Neuronal stem cell (in vitro differentiated cells): ENCODE results near the gene SLC16A3.
"Not testable (repeated sequence)": the region's sequence is repeated elsewhere in the genome, so short reads cannot be mapped to it uniquely, and the experiment has no call there.

Experiments
- DNase-seq: peaks from one replicate; pipeline ENCODE4 v3.0.0-alpha.2; 2013; ENCODE audit warnings: low spot score
- H2AFZ ChIP-seq: one replicate; pipeline ENCODE4 v1.6.1; 2013; ENCODE audit warnings: mild to moderate bottlenecking, low read length, inconsistent platforms
- H2AK5ac ChIP-seq: 2 replicates; pipeline ENCODE4 v1.6.1; 2013; ENCODE audit warnings: low read depth, mild to moderate bottlenecking, inconsistent platforms, low read length, moderate library complexity, mixed read lengths
- H2BK120ac ChIP-seq: 2 replicates; pipeline ENCODE4 v1.6.1; 2013; ENCODE audit warnings: low read depth, mild to moderate bottlenecking, inconsistent platforms, low read length, moderate library complexity, mixed read lengths
- H2BK12ac ChIP-seq: one replicate; pipeline ENCODE4 v1.6.1; 2013; ENCODE audit warnings: low read length, inconsistent platforms
- H2BK15ac ChIP-seq: 2 replicates; pipeline ENCODE4 v1.6.1; 2013; ENCODE audit warnings: mild to moderate bottlenecking, low read length, inconsistent platforms, mixed read lengths
- H2BK5ac ChIP-seq: one replicate; pipeline ENCODE4 v1.6.1; 2013; ENCODE audit warnings: inconsistent platforms, mild to moderate bottlenecking, low read length, moderate library complexity
- H3K14ac ChIP-seq: one replicate; pipeline ENCODE4 v1.6.1; 2013; ENCODE audit warnings: low read length, inconsistent platforms
- H3K18ac ChIP-seq: 2 replicates; pipeline ENCODE4 v1.6.1; 2013; ENCODE audit warnings: low read length, inconsistent platforms
- H3K23ac ChIP-seq: 2 replicates; pipeline ENCODE4 v1.6.1; 2013; ENCODE audit warnings: low read depth, mild to moderate bottlenecking, mixed read lengths, low read length, inconsistent platforms; ENCODE audit not compliant: poor library complexity
- H3K27ac ChIP-seq: replicated peaks from 3 replicates; pipeline ENCODE4 v1.5.1; 2013; ENCODE audit warnings: low read length, inconsistent platforms
- H3K27me3 ChIP-seq, 3 experiments: 2 replicates each; pipeline ENCODE4 v1.6.1; 2013; ENCODE audit warnings: low read length in 3 of 3, mild to moderate bottlenecking in 2 of 3, inconsistent platforms in 1 of 3, low read depth in 1 of 3, mixed read lengths in 1 of 3, moderate library complexity in 1 of 3; ENCODE audit not compliant: control insufficient read depth in 3 of 3, insufficient read depth in 3 of 3
- H3K36me3 ChIP-seq, 2 donors: replicated peaks in 1 of 2; 2 replicates each; pipeline ENCODE4 v1.6.1; 2013; ENCODE audit warnings: low read length in 2 of 2; ENCODE audit not compliant: control insufficient read depth in 2 of 2, insufficient read depth in 2 of 2
- H3K4ac ChIP-seq: 2 replicates; pipeline ENCODE4 v1.6.1; 2013; ENCODE audit warnings: inconsistent platforms, mild to moderate bottlenecking, low read length, moderate library complexity
- H3K4me1 ChIP-seq, 2 donors: 1 replicate in 1 of 2; 2 replicates in 1 of 2; pipeline ENCODE4 v1.6.1; 2013; ENCODE audit warnings: low read length in 2 of 2, low read depth in 1 of 2; ENCODE audit not compliant: control insufficient read depth in 2 of 2, insufficient read depth in 1 of 2
- H3K4me2 ChIP-seq: one replicate; pipeline ENCODE4 v1.6.1; 2013; ENCODE audit warnings: mild to moderate bottlenecking, low read length, inconsistent platforms; ENCODE audit not compliant: insufficient read depth, poor library complexity, severe bottlenecking
- H3K4me3 ChIP-seq, 2 donors: 2 replicates each; pipeline ENCODE4 v1.5.1; 2013; ENCODE audit warnings: low read length in 2 of 2, mild to moderate bottlenecking in 2 of 2, inconsistent platforms in 1 of 2, moderate library complexity in 1 of 2
- H3K79me1 ChIP-seq: one replicate; pipeline ENCODE4 v1.6.1; 2013; ENCODE audit warnings: low read depth, mild to moderate bottlenecking, inconsistent platforms, low read length, moderate library complexity
- H3K9ac ChIP-seq: one replicate; pipeline ENCODE4 v1.6.1; 2013; ENCODE audit warnings: mild to moderate bottlenecking, low read depth, low read length, inconsistent platforms; ENCODE audit not compliant: poor library complexity
- H3K9me3 ChIP-seq, 2 donors: replicated peaks in 1 of 2; 2 replicates each; pipeline versions ENCODE3 to v1.6.1; 2013; ENCODE audit warnings: low read length in 2 of 2, mild to moderate bottlenecking in 2 of 2, inconsistent platforms in 1 of 2, low read depth in 1 of 2, mixed read lengths in 1 of 2, moderate library complexity in 1 of 2; ENCODE audit not compliant: control insufficient read depth in 2 of 2, insufficient read depth in 1 of 2
- H4K8ac ChIP-seq: one replicate; pipeline ENCODE4 v1.6.1; 2013; ENCODE audit warnings: low read depth, mild to moderate bottlenecking, inconsistent platforms, low read length, moderate library complexity
- H4K91ac ChIP-seq: one replicate; pipeline ENCODE4 v1.6.1; 2013; ENCODE audit warnings: low read length, low read depth, mild to moderate bottlenecking, inconsistent platforms; ENCODE audit not compliant: poor library complexity
- WGBS, 2 donors: extraction: QIAGEN DNeasy Blood & Tissue Kit; methylation state at CpG; one replicate each; pipeline ENCODE4 v1.1.7; 2013; ENCODE audit warnings: missing lambda C conversion rate in 2 of 2, mixed read lengths in 1 of 2; ENCODE audit not compliant: insufficient read length in 2 of 2, insufficient replicate concordance in 1 of 2; ENCODE audit errors: extremely low coverage in 2 of 2; 5-methylcytosine and 5-hydroxymethylcytosine counted together

The SLC16A3 gene

DNA sequence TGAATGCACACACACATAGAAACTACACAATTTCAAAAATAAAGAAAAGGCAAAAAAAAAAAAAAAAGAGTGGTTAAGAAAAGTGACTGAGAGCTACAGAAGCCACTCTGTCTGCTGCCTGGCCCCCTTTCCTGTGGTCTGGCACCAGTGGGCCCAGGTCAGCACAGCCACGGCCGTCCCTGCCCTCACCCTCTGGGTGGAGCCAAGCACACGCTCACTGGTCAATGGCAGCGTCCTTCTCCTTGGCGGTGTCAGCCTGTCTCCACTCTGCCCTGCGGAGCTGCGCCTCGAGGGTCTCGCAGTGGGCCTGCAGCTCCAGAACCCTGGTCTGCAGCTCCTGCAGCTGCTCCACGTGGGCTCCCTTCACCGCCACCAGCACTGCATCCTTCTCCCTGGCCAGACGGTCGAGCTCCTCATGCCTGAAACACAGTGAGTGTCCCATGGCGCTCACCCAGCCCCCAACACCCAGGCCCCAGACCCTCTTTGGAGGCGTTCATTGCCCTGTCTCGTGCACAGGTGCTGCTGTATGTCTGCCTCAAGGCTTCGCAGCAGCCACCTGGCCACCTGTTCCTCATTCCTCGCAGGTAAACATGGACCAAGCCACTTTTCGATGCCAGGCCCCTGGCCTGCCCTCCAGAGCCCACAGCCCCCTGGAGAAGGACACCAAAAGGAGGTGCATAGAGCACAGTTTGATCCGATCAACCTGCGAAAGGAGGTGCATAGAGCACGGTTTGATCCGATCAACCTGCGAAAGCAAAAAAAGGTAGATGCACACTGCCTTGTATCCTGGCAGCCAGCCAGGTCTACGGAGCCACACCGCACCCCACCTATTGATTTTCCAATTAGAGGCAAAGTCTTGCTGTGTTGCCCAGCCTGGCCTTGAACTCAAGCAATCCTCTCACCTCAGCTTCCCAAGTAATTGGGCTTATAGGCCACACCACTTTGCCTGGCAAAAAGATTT lies 40.6 kb upstream of the SLC16A3 start:
- Histone ChIP-seq H3K27me3 (no peaks in the 10 kb centered on the region), H3K23ac (peak overlapping the region; percentile 83), H2BK5ac (peak overlapping the region; percentile 72), H3K27ac (no peak overlapping the region), H3K14ac (peak overlapping the region; percentile 14), H3K4me2 (no peak overlapping the region), H2AFZ (no peak overlapping the region), H3K4me3 (no peak overlapping the region), H3K9ac (no peak overlapping the region), H3K79me1 (no peaks in the 10 kb centered on the region), H3K9me3 (peaks cover 0 to 2% of the 10 kb centered on the region in 2 donors), H4K8ac (no peak overlapping the region), H3K4me1 (no peaks in the 10 kb centered on the region), H3K4ac (no peak overlapping the region), H3K18ac (no peak overlapping the region), H3K36me3 (peaks cover 22 to 66% of the 10 kb centered on the region in 2 donors), H2BK12ac (no peak overlapping the region), H2BK120ac (no peak overlapping the region), H2AK5ac (no peak overlapping the region), H2BK15ac (no peak overlapping the region), H4K91ac (no peak overlapping the region)
- WGBS, 2 donors, result no CpG with 5 or more reads among the region's 26 CpGs
- no peak for DNase-seq

DNA sequence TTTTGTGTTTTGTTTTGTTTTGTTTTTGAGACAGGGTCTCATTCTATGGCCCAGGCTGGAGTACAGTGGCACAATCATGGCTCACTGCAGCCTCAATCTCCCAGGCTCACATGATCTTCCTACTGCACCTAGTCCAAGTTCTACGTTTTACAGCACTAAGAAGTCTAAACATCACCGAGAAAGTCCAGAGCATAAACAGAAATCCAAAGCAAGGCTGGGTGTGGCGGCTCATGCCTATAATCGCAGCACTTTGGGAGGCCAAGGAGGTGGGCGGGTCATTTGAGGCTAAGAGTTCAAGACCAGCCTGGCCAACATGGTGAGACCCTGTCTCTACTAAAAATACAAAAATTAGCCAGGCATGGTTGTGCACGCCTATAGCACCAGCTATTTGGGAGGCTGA lies 35.8 kb upstream of the SLC16A3 start:
- not testable (repeated sequence) for H3K4me1 ChIP-seq
- no CpG with 5 or more reads among the region's 6 CpGs for WGBS, 2 donors

DNA sequence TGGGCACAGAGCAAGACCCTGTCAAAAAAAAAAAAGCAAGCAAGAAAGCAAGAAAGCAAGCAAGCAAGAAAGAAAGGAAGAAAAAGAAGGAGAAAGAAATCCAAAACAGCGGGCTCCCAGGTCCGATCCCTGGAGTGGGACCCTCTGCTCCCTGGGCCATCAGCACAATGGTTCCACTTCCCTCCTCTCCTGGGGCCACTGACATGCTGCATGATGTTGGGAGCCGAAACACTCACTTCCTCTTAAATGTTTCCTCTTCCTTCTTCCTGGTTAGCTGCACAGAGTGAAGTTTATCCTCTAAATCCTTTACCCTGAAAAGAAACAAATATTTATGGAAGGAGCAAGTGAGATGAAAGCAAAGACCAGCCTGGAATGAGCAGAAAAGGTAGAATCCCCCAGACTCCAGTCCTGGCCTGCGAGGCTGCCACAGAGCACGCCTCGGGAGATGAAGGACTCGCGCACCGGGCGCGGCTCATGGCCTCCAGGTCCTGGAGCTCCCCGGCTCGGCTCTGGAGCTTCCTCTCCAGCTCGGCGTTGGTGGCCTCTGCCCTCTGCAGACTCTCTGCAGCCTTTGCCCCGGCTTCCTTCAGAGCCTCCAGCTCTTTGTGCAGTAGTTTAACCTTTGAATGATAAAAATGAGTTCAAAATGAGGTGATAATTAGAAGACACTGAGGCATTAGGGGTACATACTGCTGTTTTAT lies 35.2 kb upstream of the SLC16A3 start:
- no peak overlapping the region for H2AK5ac ChIP-seq
- H2BK15ac ChIP-seq, result no peak overlapping the region
- H3K14ac ChIP-seq, result no peak overlapping the region
- H2BK120ac ChIP-seq, result no peak overlapping the region
- H3K23ac ChIP-seq, result no peak overlapping the region
- DNase-seq, result no peak
- no CpG with 5 or more reads among the region's 16 CpGs for WGBS, 2 donors
- H3K36me3 ChIP-seq, result peaks cover 33 to 75% of the 10 kb centered on the region in 2 donors
- no peak overlapping the region for H2BK12ac ChIP-seq
- H2BK5ac ChIP-seq, result no peak overlapping the region
- H3K4me3 ChIP-seq, result no peak overlapping the region
- H4K8ac ChIP-seq, result no peak overlapping the region
- no peak overlapping the region for H2AFZ ChIP-seq
- H3K4ac ChIP-seq, result no peak overlapping the region
- H4K91ac ChIP-seq, result no peak overlapping the region
- no peaks in the 10 kb centered on the region for H3K79me1 ChIP-seq
- H3K9me3 ChIP-seq, result peaks cover 0 to 6% of the 10 kb centered on the region in 2 donors
- H3K4me1 ChIP-seq, result no peaks in the 10 kb centered on the region
- no peak overlapping the region for H3K27ac ChIP-seq
- H3K4me2 ChIP-seq, result no peak overlapping the region
- no peaks in the 10 kb centered on the region for H3K27me3 ChIP-seq
- H3K18ac ChIP-seq, result no peak overlapping the region
- H3K9ac ChIP-seq, result no peak overlapping the region

More for the DNA sequence above, 35.8 kb upstream of the SLC16A3 start:
- H3K14ac ChIP-seq, H3K9me3 ChIP-seq, H2BK120ac ChIP-seq, H3K79me1 ChIP-seq, H3K23ac ChIP-seq, H3K4ac ChIP-seq, H2AFZ ChIP-seq, H3K4me3 ChIP-seq, H3K27ac ChIP-seq, H2BK12ac ChIP-seq, H2BK5ac ChIP-seq, H3K18ac ChIP-seq, H3K27me3 ChIP-seq, H4K91ac ChIP-seq, H2BK15ac ChIP-seq, H3K4me2 ChIP-seq, DNase-seq, H3K9ac ChIP-seq, H2AK5ac ChIP-seq, H4K8ac ChIP-seq: not testable (repeated sequence)
- peaks cover 33 to 75% of the 10 kb centered on the region in 2 donors for H3K36me3 ChIP-seq

DNA sequence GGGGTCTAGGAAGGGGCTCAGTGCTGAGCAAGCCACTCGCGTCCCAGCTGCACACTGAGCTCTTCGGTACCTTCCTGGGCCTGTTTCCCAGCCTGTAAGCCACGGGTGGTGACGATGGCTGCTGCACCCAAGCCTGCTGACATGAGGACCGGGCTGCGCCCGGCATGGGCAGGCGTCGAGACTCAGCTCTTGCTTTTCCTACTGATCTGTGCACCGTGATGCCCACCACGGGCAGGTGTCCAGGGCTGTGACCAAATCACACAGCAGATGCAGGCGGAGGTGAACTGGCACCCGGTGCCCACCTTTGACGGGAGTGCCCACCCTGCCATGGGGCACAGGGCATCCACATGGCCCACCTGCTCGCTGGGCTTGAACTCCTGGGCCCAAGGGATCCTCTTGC lies 34.1 kb upstream of the SLC16A3 start:
- Histone ChIP-seq H2AFZ (no peak overlapping the region), H3K27ac (no peak overlapping the region), H3K79me1 (no peaks in the 10 kb centered on the region), H3K36me3 (peaks cover 36 to 82% of the 10 kb centered on the region in 2 donors), H2BK15ac (no peak overlapping the region), H3K4me1 (no peaks in the 10 kb centered on the region), H2BK12ac (no peak overlapping the region), H3K23ac (no peak overlapping the region), H4K91ac (no peak overlapping the region), H3K4me3 (no peak overlapping the region), H3K27me3 (no peaks in the 10 kb centered on the region), H2BK120ac (no peak overlapping the region), H3K14ac (no peak overlapping the region), H2BK5ac (no peak overlapping the region), H4K8ac (no peak overlapping the region), H3K18ac (no peak overlapping the region), H3K9me3 (peaks cover 0 to 6% of the 10 kb centered on the region in 2 donors), H2AK5ac (no peak overlapping the region), H3K4ac (no peak overlapping the region), H3K9ac (no peak overlapping the region), H3K4me2 (no peak overlapping the region)
- no CpG with 5 or more reads among the region's 16 CpGs for WGBS, 2 donors
- no peak for DNase-seq
